ENCODE results near the gene ERN1. TPM values are rescaled to one million over a fixed set of nuclear protein-coding genes. Genes with fewer than 3 reads are reported as not detected.

The ERN1 gene
- total RNA-seq, 1 donor = 12.7 TPM

- Histone ChIP-seq H3K27ac (ENCODE audit: low read depth, low read length) (no peak overlapping the region), H3K4me3 (ENCODE audit: insufficient read depth, low read length) (no peak overlapping the region), H3K4me2 (ENCODE audit: insufficient read depth, low read length) (no peak overlapping the region), H4K20me1 (ENCODE audit: insufficient read depth, low read length) (no peaks in the 10 kb centered on the region), H3K4me1 (ENCODE audit: insufficient read depth, low read length) (no peaks in the 10 kb centered on the region), H3K79me2 (ENCODE audit: insufficient read depth, low read length) (no peaks in the 10 kb centered on the region), H3K9me3 (ENCODE audit: low read depth, low read length) (no peaks in the 10 kb centered on the region), H2AFZ (ENCODE audit: low read length) (no peak overlapping the region), H3K36me3 (ENCODE audit: insufficient read depth, low read length) (peaks cover 7% of the 10 kb centered on the region), H3K27me3 (ENCODE audit: insufficient read depth, low read length) (no peaks in the 10 kb centered on the region)
- TF ChIP-seq CTCF (IDR thresholded peaks at IDR 0.05; ENCODE audit: extremely low read depth, low read depth, low read length) = no peak
- DNase-seq (ENCODE audit: insufficient read length, low spot score, missing footprints) = no peak
These were observed 92.8 kb downstream of the ERN1 start for GRCh38 chr17:64037180-64037579.

- Histone ChIP-seq H3K36me3 (ENCODE audit: insufficient read depth, low read length) (peaks cover 7% of the 10 kb centered on the region), H3K4me1 (ENCODE audit: insufficient read depth, low read length) (no peaks in the 10 kb centered on the region), H2AFZ (ENCODE audit: low read length) (no peak overlapping the region), H3K27ac (ENCODE audit: low read depth, low read length) (no peak overlapping the region), H4K20me1 (ENCODE audit: insufficient read depth, low read length) (no peaks in the 10 kb centered on the region), H3K4me3 (ENCODE audit: insufficient read depth, low read length) (no peak overlapping the region), H3K4me2 (ENCODE audit: insufficient read depth, low read length) (no peak overlapping the region), H3K79me2 (ENCODE audit: insufficient read depth, low read length) (no peaks in the 10 kb centered on the region), H3K27me3 (ENCODE audit: insufficient read depth, low read length) (no peaks in the 10 kb centered on the region), H3K9me3 (ENCODE audit: low read depth, low read length) (no peaks in the 10 kb centered on the region)
- DNase-seq (ENCODE audit: insufficient read length, low spot score, missing footprints) = no peak
- peak; percentile 23 for TF ChIP-seq CTCF (IDR thresholded peaks at IDR 0.05; ENCODE audit: extremely low read depth, low read depth, low read length)
These were observed 93.6 kb downstream of the ERN1 start for GRCh38 chr17:64036198-64036922.

- H3K27me3 ChIP-seq (ENCODE audit: insufficient read depth, low read length) = no peaks in the 10 kb centered on the region
These were observed 97.9 kb downstream of the ERN1 start for GRCh38 chr17:64032081-64032480.

More at GRCh38 chr17:64032081-64032480, 97.9 kb downstream of the ERN1 start:
- H3K9me3 ChIP-seq (ENCODE audit: low read depth, low read length) = no peaks in the 10 kb centered on the region
- no peaks in the 10 kb centered on the region for H3K36me3 ChIP-seq (ENCODE audit: insufficient read depth, low read length)
- H3K4me2 ChIP-seq (ENCODE audit: insufficient read depth, low read length) = no peak overlapping the region
- no peaks in the 10 kb centered on the region for H4K20me1 ChIP-seq (ENCODE audit: insufficient read depth, low read length)
- TF ChIP-seq CTCF (IDR thresholded peaks at IDR 0.05; ENCODE audit: extremely low read depth, low read depth, low read length) = no peak
- no peaks in the 10 kb centered on the region for H3K4me1 ChIP-seq (ENCODE audit: insufficient read depth, low read length)
- H3K79me2 ChIP-seq (ENCODE audit: insufficient read depth, low read length) = no peaks in the 10 kb centered on the region
- no peak overlapping the region for H3K4me3 ChIP-seq (ENCODE audit: insufficient read depth, low read length)
- no peak for DNase-seq (ENCODE audit: insufficient read length, low spot score, missing footprints)
- H3K27ac ChIP-seq (ENCODE audit: low read depth, low read length) = no peak overlapping the region
- H2AFZ ChIP-seq (ENCODE audit: low read length) = no peak overlapping the region
